ENCODE data around the gene FMNL3. TPM values are rescaled to one million over a fixed set of nuclear protein-coding genes. Genes with fewer than 3 reads are reported as not detected.

Gene FMNL3
- total and polyA plus RNA-seq, 2 of the 8 experiments (the other 6 are each of a cell fraction or from before 2014, with no cell fraction given), result 8.6 to 29.0 TPM

DNA sequence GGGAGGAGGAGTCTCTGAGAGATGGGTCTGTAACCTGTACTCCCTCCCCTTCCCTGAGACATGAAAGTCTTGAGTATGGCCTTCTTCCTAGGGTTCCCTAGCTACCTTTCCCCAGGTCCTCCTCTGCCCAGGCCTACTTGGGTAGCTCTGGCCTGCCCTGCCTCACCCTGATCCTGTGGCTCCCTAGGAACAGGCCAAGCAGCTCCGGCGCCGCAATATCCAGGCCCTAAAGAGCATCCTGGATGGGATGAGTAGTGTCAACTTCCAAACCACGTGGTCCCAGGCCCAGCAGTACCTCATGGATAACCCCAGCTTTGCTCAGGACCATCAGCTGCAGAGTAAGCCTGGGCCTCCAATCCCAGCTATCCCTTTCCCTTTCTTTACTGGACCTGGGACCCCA is 71.5 kb downstream of the FMNL3 start:
- H3K23ac ChIP-seq (ENCODE audit: insufficient read length), result no peak overlapping the region
- H2BK12ac ChIP-seq (ENCODE audit: low read depth, low read length), result no peak overlapping the region
- H3K4me1 ChIP-seq (replicated peaks in 1 of 4; ENCODE audit: control insufficient read depth in 3 of 4, insufficient read depth in 4 of 4, low read length in 3 of 4), result peaks cover 0 to 10% (median 5%) of the 10 kb centered on the region in 4 experiments; a peak in 5 of 7 replicates
- no peak overlapping the region for H3K4me2 ChIP-seq (ENCODE audit: insufficient read depth in 1 of 2, low read depth in 2 of 2, low read length in 2 of 2)
- H3K9ac ChIP-seq (replicated peaks in 1 of 4; ENCODE audit: extremely low read depth in 1 of 4, low read depth in 3 of 4, low read length in 3 of 4), result no peak overlapping the region
- no peaks in the 10 kb centered on the region for H3K23me2 ChIP-seq (ENCODE audit: low read depth, low read length)
- no peaks in the 10 kb centered on the region for H3K9me3 ChIP-seq (ENCODE audit: insufficient read depth in 2 of 2, low read depth in 1 of 2, low read length in 1 of 2)
- no peak overlapping the region for H3K4me3 ChIP-seq (ENCODE audit: extremely low read depth in 1 of 4, insufficient read depth in 2 of 4, low read depth in 3 of 4, low read length in 4 of 4)
- WGBS, 2 experiments (ENCODE audit: extremely low coverage in 1 of 2, insufficient coverage in 1 of 2, insufficient read length in 1 of 2, insufficient replicate concordance in 2 of 2, low coverage in 1 of 2, low lambda C conversion rate in 2 of 2, missing lambda C conversion rate in 1 of 2), result 100% methylated on average over 4 of the region's 4 CpGs; no CpG with 5 or more reads in 1 of the 2 experiments
- no peak overlapping the region for H3K4ac ChIP-seq (replicated peaks; ENCODE audit: insufficient read length, low read depth, low read length)
- H3K36me3 ChIP-seq (ENCODE audit: control insufficient read depth in 2 of 4, insufficient read depth in 4 of 4, low read length in 3 of 4), result peaks cover 0 to 4% (median 3%) of the 10 kb centered on the region in 4 experiments; a peak in 5 of 8 replicates
- no peaks in the 10 kb centered on the region for H3K27me3 ChIP-seq (replicated peaks in 1 of 4; ENCODE audit: control insufficient read depth in 3 of 4, extremely low read depth in 1 of 4, insufficient read depth in 3 of 4, low read length in 3 of 4)
- H4K8ac ChIP-seq (ENCODE audit: extremely low read depth, insufficient read depth, low read length), result no peak overlapping the region
- TF ChIP-seq POLR2AphosphoS5 (IDR thresholded peaks at IDR 0.05; ENCODE audit: low read depth, low read length) (no peak; the same call in 1 of the 2 replicates), RAD21 (IDR thresholded peaks at IDR 0.05 in 1 of 2, conservative IDR thresholded peaks at IDR 0.05 in 1 of 2; ENCODE audit: low read depth in 2 of 2, low read length in 2 of 2) (no peak), CHD1 (IDR thresholded peaks at IDR 0.05; ENCODE audit: low read depth, low read length) (no peak), PHF8 (conservative IDR thresholded peaks at IDR 0.05; ENCODE audit: low read depth, low read length) (no peak), CTBP2 (IDR thresholded peaks at IDR 0.05; ENCODE audit: borderline replicate concordance, insufficient read depth, insufficient read length, low read length) (no peak), TAF7 (optimal IDR thresholded peaks at IDR 0.05; ENCODE audit: borderline replicate concordance, low read depth, low read length) (no peak), SAP30 (IDR thresholded peaks at IDR 0.05; ENCODE audit: insufficient read depth, insufficient replicate concordance, low read length) (no peak), HDAC6 (IDR thresholded peaks at IDR 0.05; ENCODE audit: low read depth, low read length) (no peak), TEAD4 (IDR thresholded peaks at IDR 0.05; ENCODE audit: low read depth, low read length) (no peak)
- H3K18ac ChIP-seq (ENCODE audit: extremely low read depth, low read length), result no peak overlapping the region
- H3K14ac ChIP-seq (ENCODE audit: insufficient read length), result no peak overlapping the region
- DNase-seq (ENCODE audit: low read depth in 1 of 2, low spot score in 2 of 2), result no peak
- H4K20me1 ChIP-seq (replicated peaks in 1 of 2; ENCODE audit: control insufficient read depth in 1 of 2, insufficient read depth in 2 of 2, low read length in 2 of 2), result no peaks in the 10 kb centered on the region
- H2BK15ac ChIP-seq (ENCODE audit: low read length), result no peak overlapping the region
- no peak overlapping the region for H2AK5ac ChIP-seq (ENCODE audit: low read depth, low read length)
- POLR2A ChIA-PET (ENCODE audit: partially characterized antibody), result interaction anchor here (0.5 to 4.1 kb wide), 7 partner anchors 8 to 130 kb away, joined by 3 to 25 read pairs (median 10); partner anchors contain the start of genes FMNL3 and TMBIM6
- no peak overlapping the region for H4K91ac ChIP-seq (replicated peaks; ENCODE audit: insufficient read length, low read length)
- no peaks in the 10 kb centered on the region; the same call in 1 of the 2 replicates for H3K79me1 ChIP-seq (ENCODE audit: low read depth, low read length)
- no peaks in the 10 kb centered on the region for H3K79me2 ChIP-seq (ENCODE audit: control insufficient read depth in 1 of 2, insufficient read depth in 2 of 2, low read length in 2 of 2)
- H3K56ac ChIP-seq (replicated peaks; ENCODE audit: insufficient read length, low read depth, low read length), result no peak overlapping the region
- CTCF ChIA-PET (ENCODE audit: partially characterized antibody), result interaction anchor here (0.6 to 9.4 kb wide), 23 partner anchors 7 to 204 kb away, joined by 3 to 98 read pairs (median 5); partner anchors contain the start of genes FAM186B and PRPF40B
- no peak overlapping the region for H2BK20ac ChIP-seq (ENCODE audit: low read length)
- H2BK5ac ChIP-seq (ENCODE audit: low read depth, low read length), result no peak overlapping the region
- FAIRE-seq, result no peak
- no peak overlapping the region for H2BK120ac ChIP-seq (replicated peaks; ENCODE audit: low read depth, low read length)
- H2AFZ ChIP-seq (ENCODE audit: low read length), result no peak overlapping the region
- H4K5ac ChIP-seq (ENCODE audit: insufficient read length, low read depth, low read length), result no peak overlapping the region
- no peak overlapping the region for H3K27ac ChIP-seq (ENCODE audit: low read depth, low read length)

Data from H1 (cell line).